ENCODE measurements around the gene RBM24.
"Not testable (repeated sequence)": the region's sequence is repeated elsewhere in the genome, so short reads cannot be mapped to it uniquely, and the experiment has no call there.

The RBM24 gene

GRCh38 chr6:17299222-17299621 lies 18.1 kb downstream of the RBM24 start:
- H3K4me3 ChIP-seq (ENCODE audit: low read length): no peak overlapping the region
- no peak for DNase-seq (ENCODE audit: low read depth)
- TF ChIP-seq, protein P1, sequence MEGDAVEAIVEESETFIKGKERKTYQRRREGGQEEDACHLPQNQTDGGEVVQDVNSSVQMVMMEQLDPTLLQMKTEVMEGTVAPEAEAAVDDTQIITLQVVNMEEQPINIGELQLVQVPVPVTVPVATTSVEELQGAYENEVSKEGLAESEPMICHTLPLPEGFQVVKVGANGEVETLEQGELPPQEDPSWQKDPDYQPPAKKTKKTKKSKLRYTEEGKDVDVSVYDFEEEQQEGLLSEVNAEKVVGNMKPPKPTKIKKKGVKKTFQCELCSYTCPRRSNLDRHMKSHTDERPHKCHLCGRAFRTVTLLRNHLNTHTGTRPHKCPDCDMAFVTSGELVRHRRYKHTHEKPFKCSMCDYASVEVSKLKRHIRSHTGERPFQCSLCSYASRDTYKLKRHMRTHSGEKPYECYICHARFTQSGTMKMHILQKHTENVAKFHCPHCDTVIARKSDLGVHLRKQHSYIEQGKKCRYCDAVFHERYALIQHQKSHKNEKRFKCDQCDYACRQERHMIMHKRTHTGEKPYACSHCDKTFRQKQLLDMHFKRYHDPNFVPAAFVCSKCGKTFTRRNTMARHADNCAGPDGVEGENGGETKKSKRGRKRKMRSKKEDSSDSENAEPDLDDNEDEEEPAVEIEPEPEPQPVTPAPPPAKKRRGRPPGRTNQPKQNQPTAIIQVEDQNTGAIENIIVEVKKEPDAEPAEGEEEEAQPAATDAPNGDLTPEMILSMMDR (conservative IDR thresholded peaks at IDR 0.05; ENCODE audit: low read depth, low read length): no peak

DNA sequence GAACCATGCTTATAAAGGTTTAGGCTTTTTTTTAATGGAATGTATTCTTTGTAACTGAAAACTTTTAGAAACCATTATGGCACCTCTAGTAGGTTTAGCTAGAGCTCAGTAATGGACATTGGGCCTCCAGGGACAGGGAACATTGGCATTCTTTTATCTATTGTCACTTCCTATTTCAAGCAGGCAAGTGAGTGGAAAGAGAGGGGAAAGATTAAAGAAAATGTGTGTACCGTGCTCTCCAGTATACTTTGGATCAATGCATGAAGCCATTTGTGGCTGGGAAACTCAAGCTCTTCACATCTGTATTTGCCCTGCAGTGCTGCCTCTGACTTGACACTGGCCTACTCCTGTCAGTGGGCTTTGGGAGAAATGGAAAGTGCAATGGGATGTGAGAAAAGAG lies 18.6 kb downstream of the RBM24 start:
- no peak for DNase-seq (ENCODE audit: low read depth)
- TF ChIP-seq, protein P1 (conservative IDR thresholded peaks at IDR 0.05; ENCODE audit: low read depth, low read length): no peak
- no peak overlapping the region for H3K4me3 ChIP-seq (ENCODE audit: low read length)

DNA sequence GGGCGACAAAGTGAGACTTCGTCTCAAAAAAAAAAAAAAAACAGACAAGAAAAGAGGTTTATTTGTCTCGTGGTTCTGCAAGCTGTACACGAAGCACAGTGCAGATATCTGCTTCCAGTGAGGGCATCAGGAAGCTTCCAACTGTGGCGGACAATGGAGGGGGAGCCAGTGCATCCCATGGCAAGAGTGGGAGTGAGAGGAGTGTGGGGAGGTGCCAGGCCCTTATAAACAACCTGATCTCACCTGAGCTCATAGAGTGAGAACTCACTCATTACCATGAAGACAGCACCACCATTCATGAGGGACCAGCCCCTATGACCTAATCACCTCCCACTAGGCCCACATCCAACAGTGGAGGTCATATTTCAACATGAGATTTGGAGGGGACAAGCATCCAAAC lies 19.5 kb downstream of the RBM24 start:
- TF ChIP-seq, protein P1 (conservative IDR thresholded peaks at IDR 0.05; ENCODE audit: low read depth, low read length): no peak
- no peak overlapping the region for H3K4me3 ChIP-seq (ENCODE audit: low read length)
- DNase-seq (ENCODE audit: low read depth): no peak

DNA sequence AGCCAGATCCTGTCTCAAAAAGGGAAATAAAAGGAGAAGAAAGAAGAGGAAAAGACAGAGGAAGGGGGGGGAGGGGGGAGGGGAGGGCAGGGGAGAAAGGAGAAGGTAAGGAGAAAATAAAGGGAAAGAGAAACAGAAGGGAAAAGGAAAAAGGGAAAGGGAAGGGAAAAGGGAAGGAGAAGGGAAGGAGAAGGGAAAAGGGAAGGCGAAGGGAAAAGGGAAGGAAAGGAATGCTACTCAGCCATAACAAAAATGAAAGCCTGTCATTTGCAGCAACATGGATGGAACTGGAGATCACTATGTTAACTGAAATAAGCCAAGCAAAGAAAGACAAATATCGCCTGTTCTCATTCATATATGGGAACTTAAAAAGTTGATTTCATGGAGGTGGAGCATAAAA lies 22.3 kb downstream of the RBM24 start:
- no peak for DNase-seq (ENCODE audit: low read depth)
- TF ChIP-seq, protein P1 (conservative IDR thresholded peaks at IDR 0.05; ENCODE audit: low read depth, low read length): no peak
- no peak overlapping the region for H3K4me3 ChIP-seq (ENCODE audit: low read length)

DNA sequence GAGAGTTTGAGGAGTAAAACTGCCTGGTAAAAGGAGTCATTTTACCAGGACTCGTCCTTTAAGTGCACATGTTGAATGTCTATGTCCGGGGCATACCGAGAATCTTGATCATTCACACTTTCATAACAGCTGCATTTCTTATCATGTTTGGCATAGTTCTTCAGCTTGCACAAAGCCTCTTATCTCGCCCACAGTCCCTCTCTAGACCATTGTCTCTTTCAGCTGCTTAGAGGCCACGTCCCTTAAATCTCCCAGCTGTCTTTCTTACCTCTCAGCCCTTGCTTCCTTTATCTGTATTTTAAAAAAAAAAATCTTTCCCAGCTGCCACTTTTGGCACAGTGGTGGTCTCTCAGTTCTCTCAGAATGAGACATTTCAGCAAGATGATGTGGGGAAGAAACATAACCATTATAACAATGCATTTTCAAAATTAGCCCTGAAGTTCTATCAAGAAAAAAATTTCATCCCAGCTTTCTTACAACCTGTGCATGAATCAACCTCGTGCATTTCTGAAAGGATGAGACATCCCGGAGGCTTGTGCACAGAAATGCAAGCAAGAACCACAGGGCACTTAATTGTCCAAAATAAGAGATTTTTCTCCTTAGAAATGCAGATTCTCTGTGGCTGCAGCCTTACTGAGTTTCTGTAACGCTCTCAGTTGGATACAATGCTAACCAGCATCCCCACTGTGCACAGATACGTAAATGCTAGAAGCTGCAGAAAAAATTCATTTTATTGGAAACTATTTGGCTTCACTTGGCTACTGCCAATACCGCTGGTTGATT lies 24.2 kb downstream of the RBM24 start:
- H3K4me3 ChIP-seq (ENCODE audit: low read length): no peak overlapping the region
- no peak for DNase-seq (ENCODE audit: low read depth)
- TF ChIP-seq, protein P1 (conservative IDR thresholded peaks at IDR 0.05; ENCODE audit: low read depth, low read length): no peak

GRCh38 chr6:17311595-17312311 lies 30.6 kb downstream of the RBM24 start:
- H3K4me3 ChIP-seq (ENCODE audit: low read length): no peak overlapping the region
- DNase-seq (ENCODE audit: low read depth): no peak
- TF ChIP-seq, protein P1 (conservative IDR thresholded peaks at IDR 0.05; ENCODE audit: low read depth, low read length): no peak

DNA sequence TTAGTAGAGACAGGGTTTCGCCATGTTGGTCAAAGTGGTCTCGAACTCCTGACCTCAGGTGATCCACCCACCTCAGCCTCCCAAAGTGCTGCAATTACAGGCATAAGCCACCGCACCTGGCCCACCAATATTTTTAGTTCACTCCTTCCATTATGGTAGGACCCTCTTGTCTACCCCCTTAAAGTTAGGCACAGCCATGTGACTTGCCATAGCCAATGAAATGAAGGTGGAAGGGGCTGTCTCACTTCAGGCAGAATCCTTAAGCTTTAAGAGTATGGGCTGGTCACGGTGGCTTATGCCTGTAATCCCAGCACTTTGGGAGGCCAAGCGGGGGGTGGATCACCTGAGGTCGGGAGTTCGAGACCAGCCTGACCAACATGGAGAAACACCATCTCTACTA lies 32.1 kb downstream of the RBM24 start:
- H3K4me3 ChIP-seq (ENCODE audit: low read length); DNase-seq (ENCODE audit: low read depth): not testable (repeated sequence)
